ENCODE data around the gene RNF41.
A peak's percentile ranks its signal among the peaks of the same experiment; 100 is the strongest.
"Not testable (repeated sequence)": the region's sequence is repeated elsewhere in the genome, so short reads cannot be mapped to it uniquely, and the experiment has no call there.

The RNF41 gene

GRCh38 chr12:56219840-56220239 is 1.9 kb downstream of the RNF41 start:
- FAIRE-seq (no peak), DNase-seq (ENCODE audit: insufficient read length, low spot score) (no peak)

- DNase-seq (ENCODE audit: insufficient read length, low spot score), result no peak
Observed at GRCh38 chr12:56216461-56216860, 5.3 kb downstream of the RNF41 start.

GRCh38 chr12:56213878-56214277 is 7.8 kb downstream of the RNF41 start:
- FAIRE-seq (no peak), DNase-seq (ENCODE audit: insufficient read length, low spot score) (no peak)

More at GRCh38 chr12:56216461-56216860, 5.3 kb downstream of the RNF41 start:
- no peak for FAIRE-seq

- no peak for FAIRE-seq
- DNase-seq (ENCODE audit: insufficient read length, low spot score), result no peak
Observed at GRCh38 chr12:56212361-56212760, 9.4 kb downstream of the RNF41 start.

- FAIRE-seq (no peak), DNase-seq (ENCODE audit: insufficient read length, low spot score) (no peak)
Observed at GRCh38 chr12:56208006-56208405, 13.7 kb downstream of the RNF41 start.

- DNase-seq (ENCODE audit: insufficient read length, low spot score), result peak; percentile 41
Observed at GRCh38 chr12:56206452-56207166, 15.1 kb downstream of the RNF41 start.

GRCh38 chr12:56205445-56205844 is 16.3 kb downstream of the RNF41 start:
- FAIRE-seq (no peak), DNase-seq (ENCODE audit: insufficient read length, low spot score) (no peak)

More at GRCh38 chr12:56206452-56207166, 15.1 kb downstream of the RNF41 start:
- FAIRE-seq, result no peak

- FAIRE-seq (no peak), DNase-seq (ENCODE audit: insufficient read length, low spot score) (no peak)
Observed at GRCh38 chr12:56204275-56204674, 17.4 kb downstream of the RNF41 start.

- DNase-seq (ENCODE audit: insufficient read length, low spot score), result no peak
- FAIRE-seq, result no peak
Observed at GRCh38 chr12:56202838-56203237, 18.9 kb downstream of the RNF41 start.

- DNase-seq (ENCODE audit: insufficient read length, low spot score) (no peak), FAIRE-seq (no peak)
Observed at GRCh38 chr12:56202366-56202765, 19.4 kb downstream of the RNF41 start.

- DNase-seq (ENCODE audit: insufficient read length, low spot score) (no peak), FAIRE-seq (no peak)
Observed at GRCh38 chr12:56198836-56199235, 22.9 kb downstream of the RNF41 start.

GRCh38 chr12:56197921-56198635 is 23.6 kb downstream of the RNF41 start:
- FAIRE-seq (no peak), DNase-seq (ENCODE audit: insufficient read length, low spot score) (no peak)

- peak; percentile 74 for DNase-seq (ENCODE audit: insufficient read length, low spot score)
- not testable (repeated sequence) for FAIRE-seq
Observed at GRCh38 chr12:56196818-56197550, 24.7 kb downstream of the RNF41 start.

GRCh38 chr12:56193025-56193578 is 28.6 kb downstream of the RNF41 start:
- no peak for FAIRE-seq
- DNase-seq (ENCODE audit: insufficient read length, low spot score), result peak; percentile 67

- no peak for DNase-seq (ENCODE audit: insufficient read length, low spot score)
- FAIRE-seq, result no peak
Observed at GRCh38 chr12:56192582-56192981, 29.1 kb downstream of the RNF41 start.

GRCh38 chr12:56190695-56191155 is 31.0 kb downstream of the RNF41 start:
- FAIRE-seq, result no peak
- DNase-seq (ENCODE audit: insufficient read length, low spot score), result no peak

GRCh38 chr12:56189918-56190694 is 31.6 kb downstream of the RNF41 start:
- DNase-seq (ENCODE audit: insufficient read length, low spot score) (peak; percentile 69), FAIRE-seq (no peak)

GRCh38 chr12:56189099-56189917 is 32.4 kb downstream of the RNF41 start, which contains the start of gene SMARCC2:
SMARCC2 (minus strand) TSS chr12:56189483; CDS start chr12:56189461, 22 bp downstream.
- FAIRE-seq (no peak), DNase-seq (ENCODE audit: insufficient read length, low spot score) (peak; percentile 84)

- DNase-seq (ENCODE audit: insufficient read length, low spot score), result no peak
- FAIRE-seq, result no peak
Observed at GRCh38 chr12:56188778-56189098, 33.0 kb downstream of the RNF41 start.
